ENCODE measurements around the gene CMTR2. TPM values are rescaled to one million over a fixed set of nuclear protein-coding genes. Genes with fewer than 3 reads are reported as not detected.

CMTR2 gene
- total RNA-seq, 1 donor from 2014 or later = 18.2 TPM

DNA sequence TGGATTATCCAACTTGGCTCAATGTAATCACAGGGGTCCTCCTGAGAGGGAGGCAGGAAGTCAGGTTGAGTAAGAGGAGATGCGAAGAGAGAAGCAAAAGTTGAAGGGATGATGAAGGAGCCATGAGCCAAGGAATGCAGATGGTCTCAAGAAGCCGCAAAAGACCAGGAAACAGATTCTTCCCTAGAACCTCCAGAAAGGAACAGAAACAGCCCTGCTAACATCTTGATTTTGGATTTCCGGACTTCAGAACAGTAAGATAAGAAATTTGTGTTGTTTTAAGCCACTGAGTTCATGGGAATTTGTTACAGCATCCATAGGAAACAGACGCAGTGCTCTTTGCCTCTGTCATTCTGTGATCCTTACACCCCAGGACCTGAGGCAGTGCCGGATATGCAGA lies 26.8 kb downstream of the CMTR2 start:
- Mint-ChIP-seq H3K9me3 (no peaks in the 10 kb centered on the region), H3K27me3 (ENCODE audit: insufficient read depth) (peaks cover 10% of the 10 kb centered on the region), H3K4me1 (ENCODE audit: low read depth) (no peaks in the 10 kb centered on the region), H3K36me3 (ENCODE audit: low read depth) (no peaks in the 10 kb centered on the region), H3K4me3 (no peak overlapping the region), H3K27ac (no peak overlapping the region)
- intact Hi-C loops (cut with micrococcal nuclease) = no loop called here
- DNase-seq (ENCODE audit: low spot score) = no peak

DNA sequence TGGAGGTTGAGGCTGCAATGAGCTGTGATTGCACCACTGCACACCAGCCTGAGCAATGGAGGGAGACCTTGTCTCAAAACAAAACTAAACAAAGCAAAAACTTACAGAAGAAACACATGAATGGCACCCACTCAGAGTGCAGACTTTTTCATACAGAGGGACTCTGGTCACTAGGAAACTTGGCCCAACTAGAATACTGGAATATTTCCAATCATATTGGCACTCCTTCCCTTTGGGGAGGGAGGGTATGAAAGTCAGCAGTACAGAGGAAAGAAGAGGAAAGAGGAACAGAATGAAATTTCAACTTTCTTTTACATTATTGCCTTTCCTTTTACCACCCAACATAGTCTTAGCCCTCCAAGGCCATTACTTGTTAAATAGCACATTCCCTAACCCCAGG lies 28.2 kb downstream of the CMTR2 start:
- Mint-ChIP-seq H3K4me3 (no peak overlapping the region), H3K27ac (no peak overlapping the region), H3K9me3 (no peaks in the 10 kb centered on the region), H3K27me3 (ENCODE audit: insufficient read depth) (peaks cover 10% of the 10 kb centered on the region), H3K4me1 (ENCODE audit: low read depth) (no peaks in the 10 kb centered on the region), H3K36me3 (ENCODE audit: low read depth) (no peaks in the 10 kb centered on the region)
- intact Hi-C loops (cut with micrococcal nuclease) = no loop called here
- DNase-seq (ENCODE audit: low spot score) = no peak

GRCh38 chr16:71259086-71259485 lies 30.1 kb downstream of the CMTR2 start:
- H3K36me3 Mint-ChIP-seq (ENCODE audit: low read depth) = no peaks in the 10 kb centered on the region
- DNase-seq (ENCODE audit: low spot score) = no peak
- no peak overlapping the region for H3K4me3 Mint-ChIP-seq
- H3K27me3 Mint-ChIP-seq (ENCODE audit: insufficient read depth) = peaks cover 11% of the 10 kb centered on the region
- no peaks in the 10 kb centered on the region for H3K4me1 Mint-ChIP-seq (ENCODE audit: low read depth)
- no peaks in the 10 kb centered on the region for H3K9me3 Mint-ChIP-seq
- intact Hi-C loops (cut with micrococcal nuclease) = no loop called here
- H3K27ac Mint-ChIP-seq = no peak overlapping the region

- Mint-ChIP-seq H3K27me3 (ENCODE audit: insufficient read depth) (peaks cover 11% of the 10 kb centered on the region), H3K4me1 (ENCODE audit: low read depth) (no peaks in the 10 kb centered on the region), H3K27ac (no peak overlapping the region), H3K4me3 (no peak overlapping the region), H3K36me3 (ENCODE audit: low read depth) (no peaks in the 10 kb centered on the region), H3K9me3 (no peaks in the 10 kb centered on the region)
- intact Hi-C loops (cut with micrococcal nuclease) = no loop called here
- no peak for DNase-seq (ENCODE audit: low spot score)
Measured at GRCh38 chr16:71258372-71258771, 30.8 kb downstream of the CMTR2 start.

- H3K27me3 Mint-ChIP-seq (ENCODE audit: insufficient read depth) = peaks cover 9% of the 10 kb centered on the region
- H3K4me3 Mint-ChIP-seq = no peak overlapping the region
- H3K36me3 Mint-ChIP-seq (ENCODE audit: low read depth) = no peaks in the 10 kb centered on the region
- intact Hi-C loops (cut with micrococcal nuclease) = no loop called here
- no peak for DNase-seq (ENCODE audit: low spot score)
- no peaks in the 10 kb centered on the region for H3K9me3 Mint-ChIP-seq
- no peaks in the 10 kb centered on the region for H3K4me1 Mint-ChIP-seq (ENCODE audit: low read depth)
- no peak overlapping the region for H3K27ac Mint-ChIP-seq
Measured at GRCh38 chr16:71257768-71258167, 31.4 kb downstream of the CMTR2 start.

GRCh38 chr16:71255721-71256120 lies 33.5 kb downstream of the CMTR2 start:
- H3K27me3 Mint-ChIP-seq (ENCODE audit: insufficient read depth) = peaks cover 6% of the 10 kb centered on the region
- DNase-seq (ENCODE audit: low spot score) = no peak
- H3K4me3 Mint-ChIP-seq = no peak overlapping the region
- H3K27ac Mint-ChIP-seq = no peak overlapping the region
- H3K4me1 Mint-ChIP-seq (ENCODE audit: low read depth) = no peaks in the 10 kb centered on the region
- no peaks in the 10 kb centered on the region for H3K36me3 Mint-ChIP-seq (ENCODE audit: low read depth)
- intact Hi-C loops (cut with micrococcal nuclease) = no loop called here
- H3K9me3 Mint-ChIP-seq = no peaks in the 10 kb centered on the region

DNA sequence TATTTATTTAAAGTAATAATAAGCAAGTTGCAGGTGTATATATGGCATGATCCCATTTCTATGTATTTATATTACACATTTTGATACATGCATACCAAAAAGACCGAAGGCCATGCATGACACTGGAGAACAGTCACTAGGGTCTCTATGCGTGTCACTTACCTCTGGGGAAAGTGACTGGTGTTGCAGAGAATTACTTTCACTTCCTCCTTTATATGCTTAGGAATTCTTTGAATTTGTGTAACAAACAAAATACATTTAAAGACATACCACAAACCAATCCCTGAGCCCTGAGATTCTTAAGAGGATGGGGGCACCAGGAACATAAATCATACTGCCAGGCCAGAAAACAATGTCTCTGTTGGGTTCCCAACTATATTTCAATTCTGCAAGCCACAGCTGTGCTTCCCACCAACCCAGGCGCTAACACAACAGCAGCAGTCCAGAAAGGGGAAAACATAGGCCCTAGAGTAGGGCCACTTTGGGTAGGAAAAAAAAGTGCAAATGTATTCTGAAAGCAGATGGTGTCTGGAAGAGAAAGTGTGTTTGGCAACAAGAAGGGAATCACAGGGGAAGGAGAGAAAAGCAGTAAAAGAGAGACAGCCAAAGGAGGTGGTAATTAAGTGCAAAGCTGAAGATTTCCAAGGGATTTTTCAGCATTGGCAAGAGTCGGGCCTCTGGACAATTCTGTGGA lies 34.2 kb downstream of the CMTR2 start:
- peaks cover 5% of the 10 kb centered on the region for H3K27me3 Mint-ChIP-seq (ENCODE audit: insufficient read depth)
- intact Hi-C loops (cut with micrococcal nuclease) = no loop called here
- H3K4me3 Mint-ChIP-seq = no peak overlapping the region
- H3K36me3 Mint-ChIP-seq (ENCODE audit: low read depth) = no peaks in the 10 kb centered on the region
- no peak for DNase-seq (ENCODE audit: low spot score)
- H3K27ac Mint-ChIP-seq = no peak overlapping the region
- H3K9me3 Mint-ChIP-seq = no peaks in the 10 kb centered on the region
- H3K4me1 Mint-ChIP-seq (ENCODE audit: low read depth) = no peaks in the 10 kb centered on the region

- DNase-seq (ENCODE audit: low spot score) = no peak
- Mint-ChIP-seq H3K4me1 (ENCODE audit: low read depth) (no peaks in the 10 kb centered on the region), H3K27me3 (ENCODE audit: insufficient read depth) (peaks cover 2% of the 10 kb centered on the region), H3K27ac (no peak overlapping the region), H3K4me3 (no peak overlapping the region), H3K9me3 (no peaks in the 10 kb centered on the region), H3K36me3 (ENCODE audit: low read depth) (no peaks in the 10 kb centered on the region)
- intact Hi-C loops (cut with micrococcal nuclease) = no loop called here
Measured at GRCh38 chr16:71250461-71251235, 38.6 kb downstream of the CMTR2 start.

DNA sequence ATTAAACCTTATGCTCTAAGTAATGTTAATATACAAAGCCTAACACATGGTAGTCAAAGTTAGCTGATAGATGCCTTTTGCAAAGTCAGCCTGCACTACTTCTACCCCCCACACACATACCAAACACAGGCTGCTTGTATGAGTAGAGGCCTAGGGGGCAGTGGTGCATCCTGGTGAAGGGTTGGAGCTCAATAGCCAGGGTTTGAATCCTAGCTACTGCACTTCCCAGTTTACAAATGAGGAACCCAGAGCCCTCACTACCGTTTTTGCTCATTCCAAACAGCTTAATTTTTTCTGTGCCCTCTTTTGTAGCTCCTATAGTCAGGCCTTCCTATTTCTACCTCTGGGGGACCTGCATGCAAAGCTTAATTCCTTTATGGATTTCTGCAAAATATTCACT lies 39.8 kb downstream of the CMTR2 start:
- Mint-ChIP-seq H3K36me3 (ENCODE audit: low read depth) (no peaks in the 10 kb centered on the region), H3K27me3 (ENCODE audit: insufficient read depth) (peaks cover 2% of the 10 kb centered on the region), H3K27ac (no peak overlapping the region), H3K4me1 (ENCODE audit: low read depth) (no peaks in the 10 kb centered on the region), H3K4me3 (no peak overlapping the region), H3K9me3 (no peaks in the 10 kb centered on the region)
- intact Hi-C loops (cut with micrococcal nuclease) = no loop called here
- no peak for DNase-seq (ENCODE audit: low spot score)

GRCh38 chr16:71247478-71247877 lies 41.7 kb downstream of the CMTR2 start:
- Mint-ChIP-seq H3K36me3 (ENCODE audit: low read depth) (no peaks in the 10 kb centered on the region), H3K4me3 (no peak overlapping the region), H3K9me3 (no peaks in the 10 kb centered on the region), H3K27ac (no peak overlapping the region), H3K4me1 (ENCODE audit: low read depth) (no peaks in the 10 kb centered on the region), H3K27me3 (ENCODE audit: insufficient read depth) (no peaks in the 10 kb centered on the region)
- no peak for DNase-seq (ENCODE audit: low spot score)
- intact Hi-C loops (cut with micrococcal nuclease) = no loop called here

DNA sequence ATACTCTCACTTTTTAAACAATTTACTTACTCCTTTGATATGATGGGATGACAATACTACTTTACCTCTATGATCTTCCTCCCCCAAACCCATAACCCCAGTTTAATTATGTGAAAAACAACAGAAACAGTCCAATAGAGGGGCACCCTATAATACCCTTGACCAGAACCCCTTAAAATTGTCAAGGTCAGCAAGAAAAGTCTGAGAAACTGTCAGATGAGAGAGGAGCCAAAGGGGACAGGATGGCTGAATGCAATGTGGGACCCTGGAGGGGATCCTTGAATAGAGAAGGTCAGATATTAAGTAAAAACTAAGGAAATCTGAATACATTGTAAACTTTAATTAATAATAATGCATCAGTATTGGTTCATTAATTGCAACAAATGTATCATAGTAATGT lies 42.9 kb downstream of the CMTR2 start:
- H3K4me1 Mint-ChIP-seq (ENCODE audit: low read depth) = no peaks in the 10 kb centered on the region
- no peak overlapping the region for H3K4me3 Mint-ChIP-seq
- no peak for DNase-seq (ENCODE audit: low spot score)
- no peak overlapping the region for H3K27ac Mint-ChIP-seq
- no peaks in the 10 kb centered on the region for H3K36me3 Mint-ChIP-seq (ENCODE audit: low read depth)
- intact Hi-C loops (cut with micrococcal nuclease) = no loop called here
- no peaks in the 10 kb centered on the region for H3K27me3 Mint-ChIP-seq (ENCODE audit: insufficient read depth)
- H3K9me3 Mint-ChIP-seq = no peaks in the 10 kb centered on the region

DNA sequence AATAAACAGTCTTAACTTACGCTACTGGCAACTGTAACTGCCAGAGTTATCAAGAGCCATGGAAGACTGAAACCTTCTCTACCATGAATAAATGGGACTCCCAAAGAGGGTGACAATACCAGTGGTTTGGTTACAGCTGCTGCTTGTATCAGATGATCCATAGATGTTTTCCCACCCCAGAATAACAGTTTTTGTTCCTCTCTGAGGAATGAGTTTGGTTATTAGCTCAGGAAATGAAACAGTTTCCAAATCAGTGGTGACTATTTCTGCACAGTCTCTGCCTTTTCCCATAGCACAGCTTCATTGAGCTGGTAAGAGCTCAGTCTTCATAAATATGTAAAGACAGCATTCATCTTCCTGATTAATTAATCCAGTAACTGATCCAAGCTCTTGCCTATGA lies 44.7 kb downstream of the CMTR2 start:
- Mint-ChIP-seq H3K27ac (no peak overlapping the region), H3K9me3 (no peaks in the 10 kb centered on the region), H3K27me3 (ENCODE audit: insufficient read depth) (no peaks in the 10 kb centered on the region), H3K36me3 (ENCODE audit: low read depth) (no peaks in the 10 kb centered on the region), H3K4me1 (ENCODE audit: low read depth) (no peaks in the 10 kb centered on the region), H3K4me3 (no peak overlapping the region)
- intact Hi-C loops (cut with micrococcal nuclease) = no loop called here
- no peak for DNase-seq (ENCODE audit: low spot score)

DNA sequence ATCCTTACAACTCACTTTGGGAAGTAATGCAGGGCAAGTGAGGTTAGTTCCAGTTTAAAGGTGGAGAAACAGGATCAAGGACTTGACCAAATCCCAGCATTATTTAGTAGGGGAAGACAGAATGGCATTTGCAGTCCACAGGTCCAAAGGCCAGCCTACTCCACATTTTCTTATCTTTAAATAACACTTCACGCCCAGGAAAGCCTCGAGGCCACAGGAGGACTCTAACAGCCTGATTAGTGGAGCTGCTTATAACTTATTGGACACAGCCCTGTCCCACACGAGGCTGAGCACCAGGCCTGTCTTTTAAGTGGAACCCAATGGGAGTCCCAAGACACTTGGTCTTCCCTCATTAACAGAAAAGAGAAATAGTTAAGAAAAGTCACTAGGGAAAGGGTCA lies 46.6 kb downstream of the CMTR2 start:
- no peak for DNase-seq (ENCODE audit: low spot score)
- no peaks in the 10 kb centered on the region for H3K36me3 Mint-ChIP-seq (ENCODE audit: low read depth)
- intact Hi-C loops (cut with micrococcal nuclease) = no loop called here
- H3K27ac Mint-ChIP-seq = no peak overlapping the region
- no peak overlapping the region for H3K4me3 Mint-ChIP-seq
- H3K27me3 Mint-ChIP-seq (ENCODE audit: insufficient read depth) = no peaks in the 10 kb centered on the region
- H3K9me3 Mint-ChIP-seq = no peaks in the 10 kb centered on the region
- H3K4me1 Mint-ChIP-seq (ENCODE audit: low read depth) = no peaks in the 10 kb centered on the region

Data from activated T-helper 1 cell treated with anti-CD3 and anti-CD28 coated beads, Interleukin-12 subunit alpha, Interleukin-12 subunit beta, Interleukin-2, Interleukin-4 antibody, amounts not matched to agents 30 ng/mL and 10 ng/mL and 1 ng/mL, durations not matched to agents 14 hours and 24 hours and 36 hours (primary cell).